Adipose tissue (tissue), 3 donors: ENCODE data around the gene PYCR2. TPM values are rescaled to one million over a fixed set of nuclear protein-coding genes. Genes with fewer than 3 reads are reported as not detected.
"Not testable (repeated sequence)": the region's sequence is repeated elsewhere in the genome, so short reads cannot be mapped to it uniquely, and the experiment has no call there.

Source experiments
- H3K27ac ChIP-seq: one replicate; pipeline ENCODE4 v1.5.1; 2013; ENCODE audit warnings: low read depth, low read length
- WGBS, 3 donors: extraction: QIAGEN DNeasy Blood & Tissue Kit; methylation state at CpG; one replicate each; pipeline ENCODE4 v1.1.7; 2013; 5-methylcytosine and 5-hydroxymethylcytosine counted together
- polyA plus RNA-seq, 3 donors: library from polyadenylated mRNA; stranded (reverse); fragments of 200-250 nt; gene quantifications; one replicate each; pipeline ENCODE4 v1.2.3, GENCODE V29; 2013
- donor health status: healthy with polysubstance abuse.
- donor health status: Bipolar disorder and iron deficiency.
- donor health status: healthy.

The PYCR2 gene
- polyA plus RNA-seq, 3 donors = 44.1 to 59.5 (median 49.4) TPM

DNA sequence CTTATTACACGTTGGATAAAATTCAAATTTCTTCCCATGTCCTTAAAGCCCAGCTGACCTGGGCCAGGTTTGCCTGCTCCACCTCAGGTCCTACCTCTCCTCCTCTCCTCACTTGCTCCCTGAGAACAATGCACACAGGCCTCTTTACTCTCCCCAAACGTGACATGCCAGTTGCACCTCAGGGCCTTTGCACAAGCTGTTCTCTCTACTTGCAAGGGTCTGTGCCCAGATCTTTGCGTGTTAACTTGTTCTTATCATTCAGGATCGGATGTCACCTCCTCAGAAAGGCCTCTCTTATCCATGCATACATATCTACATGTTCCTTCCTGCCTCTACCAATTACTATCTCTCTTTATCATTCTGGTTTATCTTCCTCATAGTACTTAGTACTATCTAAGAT is 20.4 kb downstream of the PYCR2 start:
- no peak overlapping the region for H3K27ac ChIP-seq
- WGBS, 3 donors = 88 to 96% (median 94%) methylated on average over 4 of the region's 4 CpGs

DNA sequence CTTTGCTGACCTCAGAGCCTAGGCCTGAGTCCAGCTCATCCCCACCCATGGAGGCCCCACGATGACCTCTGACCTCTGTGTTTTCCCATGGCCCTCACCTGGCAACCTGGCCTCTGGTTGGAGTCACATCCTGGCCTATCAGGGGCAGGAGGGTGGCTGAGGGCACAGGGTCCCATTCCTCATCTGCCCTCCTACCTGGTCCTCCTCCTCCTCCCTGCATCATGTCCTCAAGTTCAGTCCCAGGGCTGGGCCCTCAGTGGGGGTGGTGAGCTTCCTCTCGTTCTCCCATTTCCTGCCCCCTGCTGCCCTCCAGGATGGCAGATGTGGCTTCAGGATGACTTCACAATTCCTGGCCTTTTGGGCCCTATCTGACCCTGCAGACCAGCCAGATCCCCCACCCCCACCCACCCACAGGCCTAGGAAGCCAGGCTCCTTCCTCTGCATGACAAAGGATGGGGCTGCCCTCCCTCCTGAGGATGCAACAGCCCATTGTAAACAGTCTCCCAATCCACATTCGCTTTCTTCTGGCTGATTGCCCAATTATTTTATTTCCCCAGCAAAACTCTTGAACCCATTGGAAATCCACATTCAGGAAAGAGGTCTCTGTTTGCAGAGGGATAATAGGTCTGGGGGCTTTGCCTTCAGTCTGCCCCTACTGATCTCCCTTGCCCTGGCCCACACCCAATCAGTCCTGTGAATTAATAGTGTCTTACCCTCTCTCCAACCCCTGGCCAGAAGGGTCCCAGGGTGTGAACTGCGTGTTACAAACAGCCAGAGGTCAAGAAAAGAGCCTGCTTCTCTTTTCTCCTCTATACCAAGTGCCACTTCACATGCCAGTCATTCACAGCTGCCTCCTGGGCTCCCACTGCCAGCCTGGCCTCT is 24.8 kb downstream of the PYCR2 start:
- WGBS, 3 donors = 46 to 72% (median 58%) methylated on average over 4 of the region's 4 CpGs
- H3K27ac ChIP-seq = no peak overlapping the region

- no peak overlapping the region for H3K27ac ChIP-seq
- WGBS, 3 donors = 89 to 90% (median 90%) methylated on average over 19 of the region's 19 CpGs
Observed at GRCh38 chr1:225897595-225898514, 26.2 kb downstream of the PYCR2 start.

- no peak overlapping the region for H3K27ac ChIP-seq
- WGBS, 3 donors = 41 to 49% (median 44%) methylated on average over 7 of the region's 7 CpGs
Observed at GRCh38 chr1:225896937-225897549, 27.0 kb downstream of the PYCR2 start.

DNA sequence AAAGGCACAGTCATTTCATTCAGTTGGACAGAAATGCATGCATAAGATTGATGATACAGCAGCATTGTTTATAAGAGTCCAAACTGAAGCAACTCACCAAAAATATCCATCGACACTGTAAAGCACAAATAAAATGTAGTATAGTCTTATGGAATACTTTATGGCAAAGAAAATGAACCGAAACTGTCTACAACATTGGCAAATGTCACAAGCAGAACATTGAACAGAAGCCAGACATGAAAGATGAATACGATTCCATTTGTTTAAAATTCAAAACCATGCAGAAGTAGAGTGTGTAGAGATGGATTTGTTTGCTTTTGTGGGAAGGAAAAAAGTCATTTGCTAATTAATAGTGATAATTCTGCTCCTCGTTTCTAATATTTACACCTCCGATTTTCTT is 27.6 kb downstream of the PYCR2 start:
- H3K27ac ChIP-seq = no peak overlapping the region
- WGBS, 3 donors = 73 to 80% (median 76%) methylated on average over 5 of the region's 5 CpGs

DNA sequence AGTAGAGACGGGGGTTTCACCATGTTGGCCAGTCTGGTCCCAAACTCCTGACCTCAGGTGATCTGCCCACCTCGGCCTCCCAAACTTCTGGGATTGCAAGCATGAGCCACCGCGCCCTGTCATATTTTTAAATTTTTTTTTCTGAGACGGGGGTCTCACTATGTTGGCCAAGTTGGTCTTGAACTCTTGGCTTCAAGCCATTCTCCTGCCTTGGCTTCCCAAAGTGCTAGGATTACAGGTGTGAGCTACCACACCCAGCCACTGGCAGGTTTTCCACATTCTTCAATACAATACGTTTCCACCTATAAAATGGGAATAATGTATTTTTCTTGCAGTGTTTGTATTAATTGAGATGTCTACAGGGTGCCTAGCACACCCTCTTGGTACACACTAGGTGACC is 31.7 kb downstream of the PYCR2 start:
- WGBS, 3 donors = 86 to 96% (median 89%) methylated on average over 6 of the region's 6 CpGs

GRCh38 chr1:225891229-225891972 is 32.6 kb downstream of the PYCR2 start:
- no peak overlapping the region for H3K27ac ChIP-seq
- 52 to 92% (median 90%) methylated on average over 14 of the region's 14 CpGs for WGBS, 3 donors

More for the DNA sequence above, 31.7 kb downstream of the PYCR2 start:
- no peak overlapping the region for H3K27ac ChIP-seq

- 36 to 78% (median 51%) methylated on average over 6 of the region's 6 CpGs for WGBS, 3 donors
- no peak overlapping the region for H3K27ac ChIP-seq
Observed at GRCh38 chr1:225890346-225891228, 33.5 kb downstream of the PYCR2 start.

DNA sequence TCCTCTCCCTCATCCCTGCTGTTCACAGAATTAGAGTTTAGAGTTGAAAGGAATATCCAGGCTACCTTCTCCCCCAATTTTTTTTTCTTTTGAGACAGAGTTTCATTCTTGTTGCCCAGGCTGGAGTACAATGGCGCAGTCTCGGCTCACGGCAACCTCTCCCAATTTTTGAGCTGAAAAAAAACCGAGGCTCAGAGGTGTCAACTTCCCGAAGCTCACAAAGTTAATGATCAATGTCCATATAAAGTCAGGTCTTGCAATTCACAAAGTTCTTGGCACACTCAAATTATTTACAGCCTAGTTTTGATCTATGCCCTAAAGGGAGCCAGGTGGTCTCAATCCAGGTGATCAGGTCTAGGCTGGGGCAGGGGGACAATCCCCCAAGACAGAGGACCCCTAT is 34.3 kb downstream of the PYCR2 start:
- 57 to 93% (median 90%) methylated on average over 5 of the region's 5 CpGs for WGBS, 3 donors
- H3K27ac ChIP-seq = no peak overlapping the region

DNA sequence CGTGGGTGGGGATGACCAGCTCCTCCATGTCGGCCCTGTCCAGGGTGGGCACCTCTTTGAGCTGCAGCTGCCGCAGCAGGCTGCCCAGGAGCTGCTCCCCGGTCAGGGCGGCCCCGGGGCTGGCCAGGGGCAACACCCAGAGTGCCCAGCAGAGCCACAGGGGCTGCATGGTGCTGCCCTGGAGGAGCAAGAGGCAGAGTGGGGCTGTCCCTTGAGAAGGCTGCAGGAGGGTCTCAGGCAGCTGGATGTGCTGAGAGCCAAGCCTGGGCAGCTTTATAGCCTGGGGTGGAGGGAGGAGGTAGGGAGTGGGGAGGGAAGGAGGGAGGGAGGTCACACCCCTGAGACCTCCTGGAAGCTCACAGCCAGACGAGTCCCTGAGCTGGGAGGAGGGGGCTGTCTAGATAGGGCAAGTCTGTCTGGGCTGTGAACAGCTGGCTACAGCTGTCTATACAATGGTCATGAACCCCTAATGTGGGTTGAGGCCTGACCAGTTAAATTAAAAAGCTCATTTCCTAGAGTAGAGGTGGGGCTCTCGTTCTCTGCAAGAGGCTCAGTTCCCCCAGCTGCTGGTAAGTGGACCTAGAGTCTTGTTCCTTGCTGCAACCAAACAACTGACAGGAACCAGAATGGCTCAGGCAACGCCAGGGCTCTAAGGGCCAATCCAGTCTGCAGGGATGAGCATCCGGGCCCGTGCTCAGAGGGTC is 35.0 kb downstream of the PYCR2 start, which contains the start of gene LEFTY1:
Gene LEFTY1 (minus strand): TSS at position 249 of the 704 bp plus-strand sequence. CDS start 80 bp downstream, at position 169.
- no peak within 1 kb of the TSS for H3K27ac ChIP-seq
- 72 to 79% (median 76%) methylated on average over 11 of the region's 11 CpGs for WGBS, 3 donors

GRCh38 chr1:225888289-225888897 is 35.7 kb downstream of the PYCR2 start:
- WGBS, 3 donors = 82 to 92% (median 88%) methylated on average over 12 to 18 of the region's 18 CpGs

DNA sequence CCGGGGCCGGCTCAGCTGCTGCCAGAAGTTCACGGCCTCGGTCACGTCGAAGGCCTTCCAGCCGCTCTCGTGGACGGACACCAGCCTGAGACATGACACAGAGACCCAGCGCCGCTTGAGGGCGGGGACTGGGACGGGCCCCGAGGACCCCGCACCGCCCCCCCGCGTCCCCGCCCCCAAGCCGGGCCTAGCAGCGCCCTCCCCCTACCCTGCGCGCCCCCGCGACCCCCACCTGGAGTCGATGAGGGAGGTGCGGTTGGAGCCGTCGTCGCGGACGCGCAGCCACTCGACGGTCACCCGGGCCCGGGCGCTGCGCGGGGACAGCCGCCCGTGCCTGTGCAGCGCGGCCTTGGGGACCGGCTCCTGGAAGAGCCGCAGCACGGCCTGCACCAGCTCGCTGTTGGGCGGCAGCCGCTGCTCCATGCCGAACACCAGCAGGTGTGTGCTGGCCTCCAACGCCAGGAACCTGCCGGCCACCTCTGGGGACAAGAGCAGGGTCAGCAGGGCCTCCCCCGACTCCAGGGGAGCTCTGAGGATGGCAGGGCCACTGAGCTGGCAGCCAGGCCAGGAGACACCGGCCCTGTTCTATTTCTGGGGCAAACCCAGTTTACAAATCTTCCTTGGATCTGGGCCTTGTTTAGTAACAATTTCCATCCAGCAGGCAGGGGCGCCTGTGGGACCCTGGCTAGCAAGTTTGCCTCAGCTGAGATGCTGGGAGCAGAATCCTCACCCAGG is 36.3 kb downstream of the PYCR2 start:
- WGBS, 3 donors = 15 to 51% (median 45%) methylated on average over 12 to 49 of the region's 56 CpGs
- H3K27ac ChIP-seq = not testable (repeated sequence)

More at GRCh38 chr1:225888289-225888897, 35.7 kb downstream of the PYCR2 start:
- no peak overlapping the region for H3K27ac ChIP-seq

GRCh38 chr1:225887030-225887314 is 37.1 kb downstream of the PYCR2 start:
- 81 to 94% (median 85%) methylated on average over 7 of the region's 7 CpGs for WGBS, 3 donors

GRCh38 chr1:225886159-225887029 is 37.7 kb downstream of the PYCR2 start:
- H3K27ac ChIP-seq = no peak overlapping the region
- WGBS, 3 donors = 85 to 93% (median 92%) methylated on average over 19 of the region's 19 CpGs

More at GRCh38 chr1:225887030-225887314, 37.1 kb downstream of the PYCR2 start:
- no peak overlapping the region for H3K27ac ChIP-seq

DNA sequence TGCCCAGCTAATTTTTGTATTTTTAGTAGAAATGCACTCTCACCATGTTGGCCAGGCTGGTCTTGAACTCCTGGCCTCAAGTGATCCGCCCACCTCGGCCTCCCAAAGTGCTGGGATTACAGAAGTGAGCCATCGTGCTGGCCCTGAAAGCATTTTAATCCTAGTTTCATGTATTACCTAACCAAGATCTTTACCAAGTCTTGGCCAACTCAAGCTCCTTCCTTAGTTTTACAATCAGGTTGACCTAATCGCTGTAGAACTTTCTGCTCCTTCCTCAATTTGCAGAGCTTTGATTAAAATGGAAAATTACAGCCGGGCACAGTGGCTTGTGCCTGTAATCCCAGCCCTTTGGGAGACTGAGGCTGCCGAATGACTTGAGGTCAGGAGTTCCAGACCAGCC is 38.7 kb downstream of the PYCR2 start:
- WGBS, 3 donors = 61 to 94% (median 81%) methylated on average over 6 of the region's 6 CpGs
- H3K27ac ChIP-seq = no peak overlapping the region
